GM23248 (cell line): ENCODE results near the gene RFX8. TPM values are rescaled to one million over a fixed set of nuclear protein-coding genes. Genes with fewer than 3 reads are reported as not detected.

Experiments used
- DNase-seq: peaks from one replicate; pipeline ENCODE4 v3.0.0-alpha.2; 2015
- H2AFZ ChIP-seq: fragments of 200-600 bp; sonication (generic); 2 replicates; pipeline ENCODE4 v1.6.1; 2016; ENCODE audit warnings: antibody characterized with exemption
- H3F3A ChIP-seq: fragments of 200-600 bp; sonication (generic); 2 replicates; pipeline ENCODE4 v1.6.1; 2016; ENCODE audit warnings: mild to moderate bottlenecking, antibody characterized with exemption, mixed run types; ENCODE audit not compliant: insufficient read depth
- H3K27ac ChIP-seq: fragments of 200-600 bp; sonication (generic); 2 replicates; pipeline ENCODE4 v1.5.1; 2016; ENCODE audit warnings: mild to moderate bottlenecking
- H3K27me3 ChIP-seq: fragments of 200-600 bp; sonication (generic); replicated peaks from 2 replicates; pipeline ENCODE4 v1.6.1; 2016; ENCODE audit warnings: mild to moderate bottlenecking; ENCODE audit not compliant: insufficient read depth
- H3K36me3 ChIP-seq: fragments of 200-600 bp; sonication (generic); 2 replicates; pipeline ENCODE4 v1.6.1; 2016; ENCODE audit warnings: low read depth, mild to moderate bottlenecking
- H3K4me1 ChIP-seq: fragments of 200-600 bp; sonication (generic); 2 replicates; pipeline ENCODE4 v1.6.1; 2016; ENCODE audit warnings: mild to moderate bottlenecking; ENCODE audit not compliant: insufficient read depth
- H3K4me2 ChIP-seq: fragments of 200-600 bp; sonication (generic); one replicate; pipeline ENCODE4 v1.6.1; 2016; ENCODE audit warnings: mild to moderate bottlenecking; ENCODE audit not compliant: unreplicated experiment
- H3K4me3 ChIP-seq: fragments of 200-600 bp; sonication (generic); 2 replicates; pipeline ENCODE4 v1.5.1; 2016; ENCODE audit warnings: mild to moderate bottlenecking
- H3K79me2 ChIP-seq: fragments of 200-600 bp; sonication (generic); 2 replicates; pipeline ENCODE4 v1.6.1; 2016; ENCODE audit warnings: mild to moderate bottlenecking; ENCODE audit not compliant: insufficient read depth
- H3K9ac ChIP-seq: fragments of 200-600 bp; sonication (generic); 2 replicates; pipeline ENCODE4 v1.6.1; 2016; ENCODE audit warnings: mild to moderate bottlenecking
- H3K9me2 ChIP-seq: fragments of 200-600 bp; sonication (generic); 2 replicates; pipeline ENCODE4 v1.6.1; 2016; ENCODE audit warnings: mixed run types, mild to moderate bottlenecking, moderate library complexity; ENCODE audit not compliant: insufficient read depth
- H3K9me3 ChIP-seq: fragments of 200-600 bp; sonication (generic); one replicate; pipeline ENCODE4 v1.6.1; 2017; ENCODE audit warnings: low read depth
- H4K20me1 ChIP-seq: fragments of 200-600 bp; sonication (generic); 2 replicates; pipeline ENCODE4 v1.6.0; 2016; ENCODE audit not compliant: insufficient read depth
- EZH2 ChIP-seq: fragments of 200-600 bp; sonication (generic); IDR thresholded peaks from 2 replicates; pipeline ENCODE4 v1.6.1; 2018; ENCODE audit warnings: antibody characterized with exemption, mild to moderate bottlenecking; ENCODE audit not compliant: insufficient read depth, poor library complexity, severe bottlenecking
- EZH2phosphoT487 ChIP-seq: fragments of 200-600 bp; sonication (generic); IDR thresholded peaks from 2 replicates; pipeline ENCODE4 v1.6.1; 2018; ENCODE audit warnings: antibody characterized with exemption, moderate library complexity, mild to moderate bottlenecking, low read depth; ENCODE audit not compliant: insufficient read depth
- WGBS, 2 experiments: methylation state at CpG; one replicate each; pipeline ENCODE4 v1.1.6; 2015 to 2017; ENCODE audit warnings: low lambda C conversion rate in 2 of 2, low coverage in 1 of 2; ENCODE audit errors: missing lambda C conversion rate in 2 of 2; 5-methylcytosine and 5-hydroxymethylcytosine counted together
- in situ Hi-C: fragments of 300-500 bp; cut with MboI; formaldehyde crosslinking; loops from 2 replicates; pipeline ENCODE4 v1.15.0; 2020
- polyA plus RNA-seq: library from polyadenylated mRNA; unstranded; fragments of >200 nt; fragmentation: Nextera tagmentation; extraction: Ambion mirVana; gene quantifications from 2 replicates; pipeline ENCODE4 v1.2.1, GENCODE V29; 2016
- total RNA-seq: library from RNA; depleted of rRNA; stranded (reverse); fragments of >200 nt; shearing (Covaris generic); gene quantifications from 2 replicates; pipeline ENCODE4 v1.2.3, GENCODE V29; 2014

RFX8 gene
- total and polyA plus RNA-seq, 2 experiments from 2014 or later: 5.9 to 6.4 TPM

DNA sequence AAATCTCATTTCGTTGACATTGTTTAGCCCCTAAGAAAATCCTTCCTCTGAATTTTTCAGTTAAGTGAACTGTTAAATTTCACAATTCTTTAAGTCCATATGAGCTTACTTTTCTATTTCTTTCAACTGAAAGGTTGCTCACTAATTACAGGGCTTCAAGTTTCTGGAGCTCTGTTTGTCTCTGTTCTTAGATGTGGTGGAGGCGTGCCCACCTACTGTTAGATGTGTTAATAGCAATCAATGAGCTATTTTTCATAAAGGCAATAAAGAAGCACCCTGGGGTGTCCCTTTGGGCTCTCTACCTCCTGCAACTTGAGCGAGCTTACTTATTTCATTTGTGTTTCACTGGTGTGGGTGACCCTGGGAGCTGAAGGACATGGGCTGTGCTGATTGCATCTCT is 112.6 kb downstream of the RFX8 start:
- in situ Hi-C loops: no loop called here
- Histone ChIP-seq H3K9me2 (no peaks in the 10 kb centered on the region), H3K79me2 (no peaks in the 10 kb centered on the region), H4K20me1 (no peaks in the 10 kb centered on the region), H3F3A (no peaks in the 10 kb centered on the region), H3K27ac (no peak overlapping the region), H3K4me2 (no peak overlapping the region), H3K27me3 (no peaks in the 10 kb centered on the region), H2AFZ (no peak overlapping the region), H3K4me3 (no peak overlapping the region), H3K9ac (no peak overlapping the region), H3K36me3 (no peaks in the 10 kb centered on the region), H3K9me3 (no peaks in the 10 kb centered on the region), H3K4me1 (peaks cover 3% of the 10 kb centered on the region)
- DNase-seq: no peak
- no peak for TF ChIP-seq EZH2phosphoT487
- TF ChIP-seq EZH2: no peak
- 57 to 70% methylated on average over 3 of the region's 3 CpGs for WGBS, 2 experiments

DNA sequence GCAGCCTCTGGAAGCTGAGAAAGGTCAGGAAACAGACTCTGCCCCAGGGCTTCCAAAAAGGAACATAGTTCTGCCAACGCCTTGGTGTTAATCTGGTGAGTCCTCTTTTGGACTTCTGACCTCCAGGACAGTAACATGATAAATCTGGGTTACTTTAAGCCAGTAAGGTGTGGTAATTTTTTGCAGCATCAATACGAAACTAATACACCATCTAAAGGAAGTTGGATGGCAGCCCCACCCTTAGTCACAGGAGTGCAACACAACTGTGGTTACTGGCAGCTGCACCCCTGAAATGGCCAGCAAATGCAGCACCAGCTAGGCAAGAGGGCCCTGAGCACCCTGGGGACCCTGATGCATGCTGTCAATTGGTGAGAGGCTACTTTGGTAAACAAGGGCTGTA is 113.4 kb downstream of the RFX8 start:
- no peaks in the 10 kb centered on the region for H3K79me2 ChIP-seq
- no peak overlapping the region for H2AFZ ChIP-seq
- no peaks in the 10 kb centered on the region for H3F3A ChIP-seq
- no peaks in the 10 kb centered on the region for H3K36me3 ChIP-seq
- peak; percentile 21 for DNase-seq
- no peaks in the 10 kb centered on the region for H4K20me1 ChIP-seq
- H3K4me3 ChIP-seq: no peak overlapping the region
- WGBS, 2 experiments: 69 to 72% methylated on average over 2 of the region's 2 CpGs
- in situ Hi-C loops: no loop called here
- peaks cover 10% of the 10 kb centered on the region for H3K4me1 ChIP-seq
- no peak for TF ChIP-seq EZH2phosphoT487
- TF ChIP-seq EZH2: no peak
- H3K27ac ChIP-seq: no peak overlapping the region
- H3K9ac ChIP-seq: no peak overlapping the region
- no peaks in the 10 kb centered on the region for H3K9me2 ChIP-seq
- H3K27me3 ChIP-seq: no peaks in the 10 kb centered on the region
- H3K9me3 ChIP-seq: no peaks in the 10 kb centered on the region
- no peak overlapping the region for H3K4me2 ChIP-seq

DNA sequence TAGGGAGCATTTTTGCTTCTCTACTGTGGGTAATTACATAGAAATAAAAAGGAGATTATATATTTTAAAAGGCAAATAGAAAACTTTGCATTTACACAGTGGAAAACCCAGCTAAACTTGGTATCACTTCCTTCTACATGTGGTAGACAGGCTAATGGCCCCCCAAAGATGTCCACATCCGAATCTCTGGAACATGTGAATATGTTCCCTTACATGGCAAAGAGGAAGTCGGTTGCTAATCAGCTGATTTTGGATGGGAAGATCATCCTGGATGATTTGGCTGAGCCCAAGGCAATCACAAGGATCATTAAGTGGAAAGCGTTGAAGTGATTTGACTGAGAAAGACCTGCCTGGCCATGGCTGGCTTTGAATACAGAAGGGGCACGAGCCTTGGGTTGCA is 113.8 kb downstream of the RFX8 start:
- H3K4me2 ChIP-seq: no peak overlapping the region
- H3K9me3 ChIP-seq: no peaks in the 10 kb centered on the region
- H3K27ac ChIP-seq: no peak overlapping the region
- H3K79me2 ChIP-seq: no peaks in the 10 kb centered on the region
- no peaks in the 10 kb centered on the region for H3K9me2 ChIP-seq
- in situ Hi-C loops: no loop called here
- H3F3A ChIP-seq: no peaks in the 10 kb centered on the region
- no peak overlapping the region for H2AFZ ChIP-seq
- no peak for TF ChIP-seq EZH2phosphoT487
- no peak for TF ChIP-seq EZH2
- H3K4me1 ChIP-seq: peaks cover 10% of the 10 kb centered on the region
- no peaks in the 10 kb centered on the region for H3K36me3 ChIP-seq
- no peaks in the 10 kb centered on the region for H4K20me1 ChIP-seq
- H3K4me3 ChIP-seq: no peak overlapping the region
- no peak for DNase-seq
- WGBS, 2 experiments: 55 to 59% methylated on average over 4 of the region's 4 CpGs
- no peaks in the 10 kb centered on the region for H3K27me3 ChIP-seq
- H3K9ac ChIP-seq: no peak overlapping the region

DNA sequence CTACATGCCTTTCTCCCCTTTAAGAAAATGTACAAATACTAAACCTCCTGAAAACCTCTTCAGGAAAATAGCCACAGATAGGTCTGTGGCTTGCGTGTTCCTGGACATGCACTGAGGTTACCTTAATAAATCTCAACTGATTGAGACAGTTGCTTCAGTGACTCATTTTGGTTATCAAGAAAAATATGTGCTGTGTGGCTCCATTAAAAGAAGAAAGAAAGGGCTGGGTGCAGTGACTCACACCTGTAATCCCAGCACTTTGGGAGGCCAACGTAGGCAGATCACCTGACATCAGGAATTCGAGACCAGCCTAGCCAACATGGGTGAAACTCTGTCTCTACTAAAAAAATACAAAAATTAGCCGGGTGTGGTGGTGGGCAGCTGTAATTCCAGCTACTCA is 114.7 kb downstream of the RFX8 start:
- no peak overlapping the region for H3K9ac ChIP-seq
- H3K4me3 ChIP-seq: no peak overlapping the region
- in situ Hi-C loops: no loop called here
- no peak overlapping the region for H3K27ac ChIP-seq
- peaks cover 10% of the 10 kb centered on the region for H3K4me1 ChIP-seq
- no peak for TF ChIP-seq EZH2phosphoT487
- no peak for TF ChIP-seq EZH2
- no peaks in the 10 kb centered on the region for H3K27me3 ChIP-seq
- 56 to 61% methylated on average over 4 of the region's 4 CpGs for WGBS, 2 experiments
- peak; percentile 14 for DNase-seq
- no peaks in the 10 kb centered on the region for H3F3A ChIP-seq
- no peaks in the 10 kb centered on the region for H3K9me3 ChIP-seq
- no peaks in the 10 kb centered on the region for H3K9me2 ChIP-seq
- no peaks in the 10 kb centered on the region for H3K79me2 ChIP-seq
- no peak overlapping the region for H3K4me2 ChIP-seq
- H4K20me1 ChIP-seq: no peaks in the 10 kb centered on the region
- H2AFZ ChIP-seq: no peak overlapping the region
- H3K36me3 ChIP-seq: no peaks in the 10 kb centered on the region

DNA sequence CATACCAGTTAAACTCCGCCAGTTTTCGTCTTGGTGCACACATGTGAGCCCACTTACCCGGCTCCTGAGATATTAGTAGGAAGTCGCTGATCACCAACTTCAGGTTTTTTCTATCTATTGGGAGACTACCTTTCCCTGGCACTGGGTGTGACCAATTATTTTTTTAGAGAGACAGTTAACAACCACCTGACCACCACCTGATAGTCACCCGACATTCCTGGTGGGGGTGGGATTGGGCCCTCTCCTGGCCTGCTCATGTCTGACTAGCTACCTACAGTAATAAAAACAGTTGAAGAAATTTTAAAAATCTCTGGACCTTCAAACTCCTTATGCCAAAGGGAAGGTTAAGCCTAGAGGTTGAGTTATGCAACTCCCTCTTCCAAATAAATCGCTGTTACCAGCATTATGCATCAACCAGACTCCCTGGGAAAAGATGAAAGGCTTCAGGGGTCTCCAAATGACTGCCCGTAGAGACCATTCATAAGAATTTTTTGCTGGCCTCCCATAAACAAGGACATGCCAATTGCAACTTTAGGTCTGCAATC is 115.4 kb downstream of the RFX8 start:
- TF ChIP-seq EZH2 (no peak), EZH2phosphoT487 (no peak)
- H3K4me2 ChIP-seq: no peak overlapping the region
- H3K4me1 ChIP-seq: peaks cover 10% of the 10 kb centered on the region
- no peak for DNase-seq
- no peaks in the 10 kb centered on the region for H3F3A ChIP-seq
- in situ Hi-C loops: no loop called here
- H3K27ac ChIP-seq: no peak overlapping the region
- H3K9me3 ChIP-seq: no peaks in the 10 kb centered on the region
- H2AFZ ChIP-seq: no peak overlapping the region
- H3K9me2 ChIP-seq: no peaks in the 10 kb centered on the region
- H3K27me3 ChIP-seq: no peaks in the 10 kb centered on the region
- 86 to 91% methylated on average over 7 of the region's 7 CpGs for WGBS, 2 experiments
- H3K9ac ChIP-seq: no peak overlapping the region
- H3K4me3 ChIP-seq: no peak overlapping the region
- no peaks in the 10 kb centered on the region for H3K36me3 ChIP-seq
- H3K79me2 ChIP-seq: no peaks in the 10 kb centered on the region
- no peaks in the 10 kb centered on the region for H4K20me1 ChIP-seq
